ENCODE data around the gene ANKRD13A. TPM values are rescaled to one million over a fixed set of nuclear protein-coding genes. Genes with fewer than 3 reads are reported as not detected.
"Not testable (repeated sequence)": the region's sequence is repeated elsewhere in the genome, so short reads cannot be mapped to it uniquely, and the experiment has no call there.

The ANKRD13A gene
- total RNA-seq, 1 experiment from 2014 or later, result 34.5 TPM

DNA sequence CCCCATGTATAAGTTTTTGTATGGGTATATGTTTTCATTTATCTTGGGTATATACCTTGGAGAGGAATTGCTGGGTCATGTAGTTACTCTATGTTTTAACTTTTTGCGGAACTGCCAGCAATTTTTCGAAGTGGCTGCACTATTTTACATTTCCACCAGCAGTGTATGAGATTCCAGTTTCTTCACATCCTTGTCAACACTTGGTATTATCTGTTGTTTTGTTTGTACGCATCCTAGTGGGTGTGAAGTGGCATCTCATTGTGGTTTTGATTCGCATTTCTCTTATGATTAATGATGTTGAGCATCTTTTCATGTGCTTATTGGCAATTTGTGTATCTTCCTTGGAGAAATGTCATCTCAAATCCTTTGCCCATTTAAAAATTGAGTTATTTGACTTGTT is 6.9 kb downstream of the ANKRD13A start:
- Mint-ChIP-seq H3K36me3 (ENCODE audit: insufficient read depth, unreplicated experiment) (peaks cover 6% of the 10 kb centered on the region), H3K9me3 (ENCODE audit: low read depth, unreplicated experiment) (no peaks in the 10 kb centered on the region), H3K27me3 (ENCODE audit: unreplicated experiment) (no peaks in the 10 kb centered on the region), H3K27ac (ENCODE audit: unreplicated experiment) (no peak overlapping the region), H3K4me1 (ENCODE audit: low read depth, unreplicated experiment) (peaks cover 22% of the 10 kb centered on the region), H3K4me3 (ENCODE audit: low read depth, unreplicated experiment) (no peak overlapping the region)
- TF ChIP-seq CTCF (IDR thresholded peaks at IDR 0.05; ENCODE audit: unreplicated experiment), result no peak
- intact Hi-C loops (cut with micrococcal nuclease; ENCODE audit: unreplicated experiment), result loop anchor here (2.0 kb wide), 1 partner anchor 55 kb away; no protein-coding TSS in a partner anchor
- BruUV-seq (replicated peaks), result no TSS peak
- CTCF ChIA-PET, result no interaction called here
- no peak for DNase-seq

- no peak overlapping the region for H3K27ac Mint-ChIP-seq (ENCODE audit: unreplicated experiment)
- no peak overlapping the region for H3K4me3 Mint-ChIP-seq (ENCODE audit: low read depth, unreplicated experiment)
- no TSS peak for BruUV-seq (replicated peaks)
- CTCF ChIA-PET, result no interaction called here
- no peak for DNase-seq
- H3K27me3 Mint-ChIP-seq (ENCODE audit: unreplicated experiment), result no peaks in the 10 kb centered on the region
- H3K4me1 Mint-ChIP-seq (ENCODE audit: low read depth, unreplicated experiment), result peaks cover 18% of the 10 kb centered on the region
- intact Hi-C loops (cut with micrococcal nuclease; ENCODE audit: unreplicated experiment), result loop anchor here (2.0 kb wide), 1 partner anchor 53 kb away; no protein-coding TSS in a partner anchor
- H3K9me3 Mint-ChIP-seq (ENCODE audit: low read depth, unreplicated experiment), result no peaks in the 10 kb centered on the region
- TF ChIP-seq CTCF (IDR thresholded peaks at IDR 0.05; ENCODE audit: unreplicated experiment), result no peak
- peaks cover 6% of the 10 kb centered on the region for H3K36me3 Mint-ChIP-seq (ENCODE audit: insufficient read depth, unreplicated experiment)
Measured at GRCh38 chr12:110007881-110008280, 8.7 kb downstream of the ANKRD13A start.

GRCh38 chr12:110008681-110009398 is 9.6 kb downstream of the ANKRD13A start:
- DNase-seq; BruUV-seq (replicated peaks); H3K36me3 Mint-ChIP-seq (ENCODE audit: insufficient read depth, unreplicated experiment); H3K9me3 Mint-ChIP-seq (ENCODE audit: low read depth, unreplicated experiment); H3K27me3 Mint-ChIP-seq (ENCODE audit: unreplicated experiment); H3K4me3 Mint-ChIP-seq (ENCODE audit: low read depth, unreplicated experiment); H3K4me1 Mint-ChIP-seq (ENCODE audit: low read depth, unreplicated experiment); intact Hi-C loops (cut with micrococcal nuclease; ENCODE audit: unreplicated experiment); H3K27ac Mint-ChIP-seq (ENCODE audit: unreplicated experiment); CTCF ChIA-PET: not testable (repeated sequence)

DNA sequence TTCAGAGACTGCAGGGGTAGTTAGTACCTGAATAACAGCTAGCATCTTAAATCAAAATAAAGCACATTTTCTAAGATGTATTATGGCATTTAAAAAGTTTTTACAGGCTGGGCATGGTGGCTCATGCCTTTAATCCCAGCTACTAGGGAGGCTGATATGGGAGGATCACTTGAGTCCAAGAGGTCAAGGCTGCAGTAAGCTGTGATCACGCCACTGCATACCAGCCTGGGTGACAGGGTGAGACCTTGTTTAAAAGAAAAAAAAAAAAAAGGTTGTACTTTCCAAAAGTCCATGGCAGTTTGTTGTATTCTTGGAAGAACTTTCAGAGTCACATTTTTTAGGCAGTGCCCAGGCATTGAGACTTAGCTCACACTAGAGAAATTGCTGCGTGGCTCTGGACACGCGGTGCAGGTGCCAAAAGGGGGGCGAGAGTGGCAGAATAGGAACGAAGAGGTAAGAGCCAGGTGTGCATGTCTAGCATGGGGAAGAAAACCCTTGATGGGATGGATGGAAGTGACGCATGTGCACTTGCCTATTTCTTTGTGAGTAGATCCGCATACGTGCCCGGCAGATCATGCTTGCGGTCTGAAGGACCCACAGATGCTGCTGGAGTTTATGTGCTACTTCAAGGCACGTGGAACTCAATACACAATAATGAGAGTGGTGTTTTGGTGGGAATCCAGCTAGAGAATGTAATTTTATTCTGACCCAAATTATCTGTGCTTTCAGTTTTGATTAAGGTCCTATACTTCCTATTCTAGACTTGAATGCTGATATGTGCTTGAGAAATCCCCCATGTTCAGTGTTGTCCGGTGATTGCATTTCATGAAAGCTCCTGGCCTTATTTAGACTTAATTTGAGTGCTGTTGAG is 11.9 kb downstream of the ANKRD13A start:
- CTCF ChIA-PET, result interaction anchor here (0.9 kb wide), 1 partner anchor 12 kb away, joined by 5 read pairs; no protein-coding TSS in a partner anchor
- BruUV-seq (replicated peaks), result no TSS peak
- Mint-ChIP-seq H3K27ac (ENCODE audit: unreplicated experiment) (no peak overlapping the region), H3K4me3 (ENCODE audit: low read depth, unreplicated experiment) (no peak overlapping the region), H3K9me3 (ENCODE audit: low read depth, unreplicated experiment) (no peaks in the 10 kb centered on the region), H3K27me3 (ENCODE audit: unreplicated experiment) (no peaks in the 10 kb centered on the region), H3K36me3 (ENCODE audit: insufficient read depth, unreplicated experiment) (no peaks in the 10 kb centered on the region), H3K4me1 (ENCODE audit: low read depth, unreplicated experiment) (peaks cover 8% of the 10 kb centered on the region)
- intact Hi-C loops (cut with micrococcal nuclease; ENCODE audit: unreplicated experiment), result no loop called here
- DNase-seq, result no peak
- TF ChIP-seq CTCF (IDR thresholded peaks at IDR 0.05; ENCODE audit: unreplicated experiment), result no peak
